Keratinocyte (primary cell): ENCODE measurements around the gene SPATC1L.

ENCODE experiments used
- CTCF ChIP-seq, 3 experiments: IDR thresholded peaks in 1 of 3; conservative IDR thresholded peaks in 1 of 3; optimal IDR thresholded peaks in 1 of 3; 2 replicates in 2 of 3; 3 replicates in 1 of 3; pipeline versions ENCODE3 to v1.5.1; 2011; ENCODE audit warnings: low read length in 3 of 3, mild to moderate bottlenecking in 3 of 3, moderate library complexity in 2 of 3, control low read depth in 1 of 3, inconsistent platforms in 1 of 3; ENCODE audit not compliant: insufficient read depth in 2 of 3; ENCODE audit errors: extremely low read depth in 1 of 3
- EZH2 ChIP-seq: IDR thresholded peaks from one replicate; pipeline ENCODE4 v1.6.1; 2012; ENCODE audit warnings: inconsistent platforms, mild to moderate bottlenecking, low read length, moderate library complexity

GRCh38 chr21:46136739-46137349, 47.4 kb downstream of the SPATC1L start:
- TF ChIP-seq CTCF (optimal IDR thresholded peaks at IDR 0.05 in 1 of 3, IDR thresholded peaks at IDR 0.05 in 1 of 3, conservative IDR thresholded peaks at IDR 0.05 in 1 of 3; ENCODE audit: extremely low read depth in 1 of 3, insufficient read depth in 2 of 3, low read length in 3 of 3) (no peak), EZH2 (no peak)
